T-helper 1 cell treated with Interleukin-12 subunit alpha and Interleukin-12 subunit beta and Interleukin-4 antibody, amounts not matched to agents 30 μg/mL and 1 μg/mL, for 36 hours (primary cell): Measurements from ENCODE around the gene PCDH7.

ENCODE experiments used
- H3K27ac Mint-ChIP-seq: one replicate; pipeline ENCODE4 v1.8.0; 2021; ENCODE audit warnings: mild to moderate bottlenecking, mixed read lengths
- H3K27me3 Mint-ChIP-seq: one replicate; pipeline ENCODE4 v1.8.0; 2021; ENCODE audit warnings: low read depth, mixed read lengths
- H3K36me3 Mint-ChIP-seq: one replicate; pipeline ENCODE4 v1.8.0; 2021; ENCODE audit warnings: low read depth, mixed read lengths
- H3K4me1 Mint-ChIP-seq: one replicate; pipeline ENCODE4 v1.8.0; 2021; ENCODE audit warnings: low read depth, mixed read lengths
- H3K4me3 Mint-ChIP-seq: one replicate; pipeline ENCODE4 v1.8.0; 2021; ENCODE audit warnings: mild to moderate bottlenecking, moderate library complexity, mixed read lengths
- H3K9me3 Mint-ChIP-seq: one replicate; pipeline ENCODE4 v1.8.0; 2021; ENCODE audit warnings: mixed read lengths

Gene PCDH7

GRCh38 chr4:30720021-30720660, at the start of gene PCDH7:
PCDH7 (plus strand) TSS chr4:30720369; CDS start chr4:30721423, 1,054 bp downstream.
- peak within 1 kb of the TSS; percentile 82 for H3K27ac Mint-ChIP-seq
- H3K9me3 Mint-ChIP-seq = peaks cover 11% of the 10 kb centered on the region
- peaks cover 4% of the 10 kb centered on the region for H3K36me3 Mint-ChIP-seq
- peaks cover 20% of the 10 kb centered on the region for H3K4me1 Mint-ChIP-seq
- peaks cover 67% of the 10 kb centered on the region for H3K27me3 Mint-ChIP-seq
- peak within 1 kb of the TSS; percentile 64 for H3K4me3 Mint-ChIP-seq

GRCh38 chr4:30671926-30672448, 48.2 kb upstream of the PCDH7 start:
- H3K27ac Mint-ChIP-seq = no peak overlapping the region

GRCh38 chr4:30696191-30696590, 24.0 kb upstream of the PCDH7 start:
- Mint-ChIP-seq H3K4me3 (no peak overlapping the region), H3K27ac (no peak overlapping the region), H3K27me3 (no peaks in the 10 kb centered on the region), H3K9me3 (no peaks in the 10 kb centered on the region), H3K36me3 (no peaks in the 10 kb centered on the region), H3K4me1 (no peaks in the 10 kb centered on the region)

More at GRCh38 chr4:30671926-30672448, 48.2 kb upstream of the PCDH7 start:
- H3K9me3 Mint-ChIP-seq = no peaks in the 10 kb centered on the region
- no peaks in the 10 kb centered on the region for H3K36me3 Mint-ChIP-seq
- no peak overlapping the region for H3K4me3 Mint-ChIP-seq
- H3K4me1 Mint-ChIP-seq = no peaks in the 10 kb centered on the region
- H3K27me3 Mint-ChIP-seq = no peaks in the 10 kb centered on the region

GRCh38 chr4:30714408-30715031, 5.6 kb upstream of the PCDH7 start:
- Mint-ChIP-seq H3K4me1 (peaks cover 16% of the 10 kb centered on the region), H3K4me3 (no peak overlapping the region), H3K27ac (no peak overlapping the region), H3K9me3 (peaks cover 21% of the 10 kb centered on the region), H3K27me3 (peaks cover 31% of the 10 kb centered on the region), H3K36me3 (peaks cover 2% of the 10 kb centered on the region)

GRCh38 chr4:30716158-30716557, 4.0 kb upstream of the PCDH7 start:
- Mint-ChIP-seq H3K27me3 (peaks cover 47% of the 10 kb centered on the region), H3K4me3 (peak overlapping the region; percentile 68), H3K36me3 (peaks cover 4% of the 10 kb centered on the region), H3K27ac (no peak overlapping the region), H3K9me3 (peaks cover 11% of the 10 kb centered on the region), H3K4me1 (peaks cover 20% of the 10 kb centered on the region)

- Mint-ChIP-seq H3K36me3 (peaks cover 4% of the 10 kb centered on the region), H3K4me3 (peak overlapping the region; percentile 41), H3K4me1 (peaks cover 20% of the 10 kb centered on the region), H3K27me3 (peaks cover 47% of the 10 kb centered on the region), H3K9me3 (peaks cover 11% of the 10 kb centered on the region), H3K27ac (peak overlapping the region; percentile 22)
Measured at GRCh38 chr4:30716681-30717207, 3.4 kb upstream of the PCDH7 start.

- Mint-ChIP-seq H3K27ac (peak overlapping the region; percentile 57), H3K36me3 (peaks cover 4% of the 10 kb centered on the region), H3K4me3 (peak overlapping the region; percentile 67), H3K4me1 (peaks cover 20% of the 10 kb centered on the region), H3K9me3 (peaks cover 11% of the 10 kb centered on the region), H3K27me3 (peaks cover 48% of the 10 kb centered on the region)
Measured at GRCh38 chr4:30717208-30718020, 2.8 kb upstream of the PCDH7 start.

- H3K4me3 Mint-ChIP-seq = no peak overlapping the region
- H3K36me3 Mint-ChIP-seq = peaks cover 4% of the 10 kb centered on the region
- H3K4me1 Mint-ChIP-seq = peaks cover 20% of the 10 kb centered on the region
- H3K27ac Mint-ChIP-seq = peak overlapping the region; percentile 36
- peaks cover 55% of the 10 kb centered on the region for H3K27me3 Mint-ChIP-seq
- H3K9me3 Mint-ChIP-seq = peaks cover 11% of the 10 kb centered on the region
Measured at GRCh38 chr4:30718021-30718542, 2.1 kb upstream of the PCDH7 start.

- peaks cover 20% of the 10 kb centered on the region for H3K4me1 Mint-ChIP-seq
- H3K36me3 Mint-ChIP-seq = peaks cover 4% of the 10 kb centered on the region
- peak overlapping the region; percentile 68 for H3K27ac Mint-ChIP-seq
- no peak overlapping the region for H3K4me3 Mint-ChIP-seq
- peaks cover 62% of the 10 kb centered on the region for H3K27me3 Mint-ChIP-seq
- H3K9me3 Mint-ChIP-seq = peaks cover 11% of the 10 kb centered on the region
Measured at GRCh38 chr4:30718641-30719453, 1.3 kb upstream of the PCDH7 start.

GRCh38 chr4:30719454-30720020, 632 bp upstream of the PCDH7 start:
- no peak overlapping the region for H3K4me3 Mint-ChIP-seq
- H3K9me3 Mint-ChIP-seq = peaks cover 11% of the 10 kb centered on the region
- H3K36me3 Mint-ChIP-seq = peaks cover 4% of the 10 kb centered on the region
- peak overlapping the region; percentile 82 for H3K27ac Mint-ChIP-seq
- peaks cover 67% of the 10 kb centered on the region for H3K27me3 Mint-ChIP-seq
- H3K4me1 Mint-ChIP-seq = peaks cover 20% of the 10 kb centered on the region

GRCh38 chr4:30720661-30721184, 554 bp downstream of the PCDH7 start:
- peak overlapping the region; percentile 81 for H3K27ac Mint-ChIP-seq
- peaks cover 67% of the 10 kb centered on the region for H3K27me3 Mint-ChIP-seq
- peaks cover 20% of the 10 kb centered on the region for H3K4me1 Mint-ChIP-seq
- peak overlapping the region; percentile 31 for H3K4me3 Mint-ChIP-seq
- peaks cover 11% of the 10 kb centered on the region for H3K9me3 Mint-ChIP-seq
- peaks cover 4% of the 10 kb centered on the region for H3K36me3 Mint-ChIP-seq

- no peak overlapping the region for H3K4me3 Mint-ChIP-seq
- H3K27me3 Mint-ChIP-seq = peaks cover 61% of the 10 kb centered on the region
- peaks cover 11% of the 10 kb centered on the region for H3K9me3 Mint-ChIP-seq
- peak overlapping the region; percentile 81 for H3K27ac Mint-ChIP-seq
- H3K36me3 Mint-ChIP-seq = peaks cover 4% of the 10 kb centered on the region
- H3K4me1 Mint-ChIP-seq = peaks cover 17% of the 10 kb centered on the region
Measured at GRCh38 chr4:30721185-30722091, 1.3 kb downstream of the PCDH7 start.
